Stimulated activated naive CD8-positive, alpha-beta T cell treated with anti-CD3 and anti-CD28 coated beads, Interleukin-15, Interleukin-2, amounts not matched to agents 100 ng/mL and 50 ng/mL, for 24 hours (primary cell): Measurements from ENCODE around the gene SH3BGRL3.
"Not testable (repeated sequence)": the region's sequence is repeated elsewhere in the genome, so short reads cannot be mapped to it uniquely, and the experiment has no call there.

Source experiments
- H3K27ac Mint-ChIP-seq: one replicate; pipeline ENCODE4 v1.8.0; 2021; ENCODE audit warnings: mild to moderate bottlenecking, mixed read lengths
- H3K27me3 Mint-ChIP-seq: one replicate; pipeline ENCODE4 v1.8.0; 2021; ENCODE audit warnings: mixed read lengths
- H3K36me3 Mint-ChIP-seq: one replicate; pipeline ENCODE4 v1.8.0; 2021; ENCODE audit warnings: low read depth, mixed read lengths
- H3K4me1 Mint-ChIP-seq: one replicate; pipeline ENCODE4 v1.8.0; 2021; ENCODE audit warnings: low read depth, mixed read lengths
- H3K4me3 Mint-ChIP-seq: one replicate; pipeline ENCODE4 v1.8.0; 2021; ENCODE audit warnings: mild to moderate bottlenecking, mixed read lengths
- H3K9me3 Mint-ChIP-seq: one replicate; pipeline ENCODE4 v1.8.0; 2021; ENCODE audit warnings: mixed read lengths

Gene SH3BGRL3

GRCh38 chr1:26279456-26280332, at the start of gene SH3BGRL3:
Gene SH3BGRL3, plus strand, starts transcription at chr1:26280086. Its CDS starts 70 bp downstream, at chr1:26280156.
- Mint-ChIP-seq H3K4me1 (peaks cover 90% of the 10 kb centered on the region), H3K4me3 (peak within 1 kb of the TSS; percentile 87), H3K36me3 (peaks cover 67% of the 10 kb centered on the region), H3K9me3 (no peaks in the 10 kb centered on the region), H3K27ac (peak within 1 kb of the TSS; percentile 98), H3K27me3 (no peaks in the 10 kb centered on the region)

GRCh38 chr1:26230682-26231081, 49.2 kb upstream of the SH3BGRL3 start:
- not testable (repeated sequence) for H3K27ac Mint-ChIP-seq, H3K4me3 Mint-ChIP-seq, H3K36me3 Mint-ChIP-seq, H3K9me3 Mint-ChIP-seq
- peaks cover 21% of the 10 kb centered on the region for H3K4me1 Mint-ChIP-seq
- H3K27me3 Mint-ChIP-seq = peaks cover 16% of the 10 kb centered on the region

GRCh38 chr1:26233903-26234643, 45.8 kb upstream of the SH3BGRL3 start, which contains the start of gene CEP85:
Gene CEP85, plus strand, starts transcription at chr1:26234200. Its CDS starts 5,584 bp downstream, at chr1:26239784.
- Mint-ChIP-seq H3K4me1 (peaks cover 35% of the 10 kb centered on the region), H3K27me3 (no peaks in the 10 kb centered on the region), H3K27ac (peak within 1 kb of the TSS; percentile 88), H3K36me3 (peaks cover 22% of the 10 kb centered on the region), H3K4me3 (peak within 1 kb of the TSS; percentile 95), H3K9me3 (no peaks in the 10 kb centered on the region)

GRCh38 chr1:26234644-26235370, 45.1 kb upstream of the SH3BGRL3 start:
- Mint-ChIP-seq H3K9me3 (no peaks in the 10 kb centered on the region), H3K27ac (peak overlapping the region; percentile 88), H3K36me3 (peaks cover 26% of the 10 kb centered on the region), H3K4me3 (peak overlapping the region; percentile 95), H3K4me1 (peaks cover 35% of the 10 kb centered on the region), H3K27me3 (no peaks in the 10 kb centered on the region)

- Mint-ChIP-seq H3K27me3 (no peaks in the 10 kb centered on the region), H3K4me3 (peak overlapping the region; percentile 22), H3K4me1 (peaks cover 35% of the 10 kb centered on the region), H3K9me3 (no peaks in the 10 kb centered on the region), H3K36me3 (peaks cover 41% of the 10 kb centered on the region), H3K27ac (peak overlapping the region; percentile 42)
Observed at GRCh38 chr1:26237230-26237966, 42.5 kb upstream of the SH3BGRL3 start.

GRCh38 chr1:26239936-26240335, 40.0 kb upstream of the SH3BGRL3 start:
- Mint-ChIP-seq H3K36me3 (peaks cover 66% of the 10 kb centered on the region), H3K27me3 (no peaks in the 10 kb centered on the region), H3K9me3 (no peaks in the 10 kb centered on the region), H3K4me1 (peaks cover 28% of the 10 kb centered on the region), H3K27ac (no peak overlapping the region), H3K4me3 (no peak overlapping the region)

GRCh38 chr1:26252718-26253117, 27.2 kb upstream of the SH3BGRL3 start:
- Mint-ChIP-seq H3K9me3 (no peaks in the 10 kb centered on the region), H3K27ac (peak overlapping the region; percentile 10), H3K4me1 (no peaks in the 10 kb centered on the region), H3K27me3 (no peaks in the 10 kb centered on the region), H3K4me3 (no peak overlapping the region), H3K36me3 (peaks cover 55% of the 10 kb centered on the region)

- H3K4me1 Mint-ChIP-seq = no peaks in the 10 kb centered on the region
- H3K4me3 Mint-ChIP-seq = no peak overlapping the region
- no peaks in the 10 kb centered on the region for H3K9me3 Mint-ChIP-seq
- H3K36me3 Mint-ChIP-seq = peaks cover 62% of the 10 kb centered on the region
- H3K27ac Mint-ChIP-seq = no peak overlapping the region
- H3K27me3 Mint-ChIP-seq = no peaks in the 10 kb centered on the region
Observed at GRCh38 chr1:26254404-26254803, 25.5 kb upstream of the SH3BGRL3 start.

DNA sequence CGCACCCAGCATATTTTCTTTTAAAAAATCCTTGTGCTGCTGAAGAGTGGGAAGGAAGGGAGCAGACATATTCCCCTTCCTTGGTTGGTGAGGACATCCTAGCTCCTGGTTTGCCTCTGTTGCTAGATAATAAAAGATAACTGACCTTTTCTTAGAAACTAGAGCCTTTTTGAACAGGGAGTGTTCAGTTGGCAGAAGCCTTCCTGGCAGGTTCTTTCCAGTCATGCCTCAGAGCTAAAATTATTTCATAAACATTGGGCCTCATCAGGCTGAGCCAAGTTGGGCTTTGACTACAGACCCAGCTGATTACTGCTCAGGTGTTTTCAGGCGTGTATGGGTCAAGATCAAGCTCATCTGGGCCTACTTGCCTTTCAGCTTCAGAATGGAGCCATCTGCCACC, 22.7 kb upstream of the SH3BGRL3 start:
- Mint-ChIP-seq H3K27ac (no peak overlapping the region), H3K27me3 (no peaks in the 10 kb centered on the region), H3K9me3 (no peaks in the 10 kb centered on the region), H3K4me1 (no peaks in the 10 kb centered on the region), H3K36me3 (peaks cover 76% of the 10 kb centered on the region), H3K4me3 (no peak overlapping the region)

DNA sequence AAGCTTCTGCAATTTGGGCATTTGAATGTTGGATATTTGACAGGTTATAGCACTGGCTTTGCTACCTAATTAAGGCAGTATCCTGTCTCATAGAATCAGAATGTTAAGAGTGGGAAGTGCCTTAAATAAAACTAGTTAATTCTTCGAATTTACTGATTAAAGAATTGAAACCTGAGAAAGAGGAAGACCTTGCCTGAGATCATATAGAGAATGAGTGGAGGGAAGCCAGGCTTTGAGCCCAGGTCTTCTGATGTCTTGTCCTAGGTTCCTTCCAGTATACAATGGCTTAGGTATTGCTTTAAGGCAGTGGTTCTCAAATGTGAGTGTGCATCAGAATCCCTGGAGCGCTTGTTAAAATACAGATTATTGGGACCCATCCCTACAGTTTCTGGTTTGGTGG, 20.9 kb upstream of the SH3BGRL3 start:
- Mint-ChIP-seq H3K9me3 (no peaks in the 10 kb centered on the region), H3K27ac (no peak overlapping the region), H3K4me1 (no peaks in the 10 kb centered on the region), H3K36me3 (peaks cover 82% of the 10 kb centered on the region), H3K27me3 (no peaks in the 10 kb centered on the region), H3K4me3 (no peak overlapping the region)

DNA sequence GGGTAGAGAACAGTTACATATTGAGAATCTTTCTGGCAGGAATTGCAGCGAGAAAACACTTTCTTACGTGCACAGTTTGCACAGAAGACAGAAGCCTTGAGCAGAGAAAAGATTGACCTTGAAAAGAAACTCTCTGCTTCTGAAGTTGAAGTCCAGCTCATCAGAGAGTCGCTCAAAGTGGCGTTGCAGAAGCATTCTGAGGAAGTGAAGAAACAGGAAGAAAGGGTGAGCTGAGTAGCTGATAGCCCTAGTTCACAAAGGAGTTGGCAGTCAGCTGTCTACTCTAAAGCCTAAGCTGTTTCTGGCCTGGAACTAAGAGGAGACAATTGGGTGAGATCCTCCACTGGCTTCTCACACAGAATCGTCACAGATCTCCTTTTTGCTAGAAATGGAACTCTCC, 20.3 kb upstream of the SH3BGRL3 start:
- Mint-ChIP-seq H3K4me3 (no peak overlapping the region), H3K4me1 (peaks cover under 1% of the 10 kb centered on the region), H3K9me3 (no peaks in the 10 kb centered on the region), H3K27ac (no peak overlapping the region), H3K36me3 (peaks cover 80% of the 10 kb centered on the region), H3K27me3 (no peaks in the 10 kb centered on the region)

GRCh38 chr1:26263212-26263611, 16.7 kb upstream of the SH3BGRL3 start:
- Mint-ChIP-seq H3K4me1 (peaks cover 16% of the 10 kb centered on the region), H3K4me3 (no peak overlapping the region), H3K27me3 (no peaks in the 10 kb centered on the region), H3K27ac (no peak overlapping the region), H3K36me3 (peaks cover 88% of the 10 kb centered on the region), H3K9me3 (peaks cover 1% of the 10 kb centered on the region)

DNA sequence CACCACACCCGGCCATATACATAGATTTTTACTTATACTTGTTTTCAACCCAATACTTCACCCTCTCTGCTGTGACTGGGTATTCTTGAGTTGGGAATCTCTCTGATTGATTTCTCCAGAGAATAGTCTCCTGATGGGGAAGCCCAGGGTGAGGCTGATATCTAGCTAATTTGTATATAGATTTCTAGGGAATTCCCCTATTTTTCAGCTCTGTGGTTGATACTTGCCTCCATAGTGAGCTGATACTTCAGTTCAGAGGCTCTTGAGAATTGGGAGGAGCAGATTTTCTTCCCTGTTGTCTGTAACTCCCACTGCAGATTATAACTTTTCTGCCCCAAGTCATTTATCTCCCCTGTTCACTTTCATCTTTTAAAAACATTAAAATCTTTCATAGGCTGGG, 14.5 kb upstream of the SH3BGRL3 start:
- Mint-ChIP-seq H3K27me3 (no peaks in the 10 kb centered on the region), H3K4me1 (peaks cover 16% of the 10 kb centered on the region), H3K27ac (no peak overlapping the region), H3K36me3 (peaks cover 87% of the 10 kb centered on the region), H3K9me3 (peaks cover 11% of the 10 kb centered on the region), H3K4me3 (no peak overlapping the region)
